ENCODE measurements around the gene ROR2.

ROR2 gene

DNA sequence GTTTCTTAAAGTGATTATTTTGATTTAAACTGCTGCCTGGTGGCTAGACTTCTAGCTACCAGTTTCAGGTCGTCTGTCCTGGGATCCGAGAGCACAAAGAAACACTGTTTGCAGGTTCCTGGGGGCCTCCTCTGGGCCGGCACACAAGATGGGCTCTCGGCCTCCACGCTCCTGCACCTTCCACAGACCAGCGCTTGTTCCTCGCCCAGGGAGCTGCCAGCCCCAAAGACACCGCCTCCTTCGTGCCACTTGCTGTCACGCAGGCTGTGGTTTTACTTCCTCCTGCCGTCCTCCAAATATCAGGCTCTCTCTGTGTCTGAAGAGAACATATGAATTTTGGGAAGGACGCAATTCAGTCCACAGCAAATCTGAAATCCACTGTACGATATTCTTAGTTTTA lies 105.8 kb downstream of the ROR2 start:
- Mint-ChIP-seq H3K36me3 (ENCODE audit: low read depth) (no peaks in the 10 kb centered on the region), H3K27ac (no peak overlapping the region), H3K27me3 (peaks cover 15% of the 10 kb centered on the region), H3K4me1 (peaks cover 6% of the 10 kb centered on the region), H3K4me3 (no peak overlapping the region), H3K9me3 (no peaks in the 10 kb centered on the region)
- DNase-seq (no peak), ATAC-seq (no peak)

DNA sequence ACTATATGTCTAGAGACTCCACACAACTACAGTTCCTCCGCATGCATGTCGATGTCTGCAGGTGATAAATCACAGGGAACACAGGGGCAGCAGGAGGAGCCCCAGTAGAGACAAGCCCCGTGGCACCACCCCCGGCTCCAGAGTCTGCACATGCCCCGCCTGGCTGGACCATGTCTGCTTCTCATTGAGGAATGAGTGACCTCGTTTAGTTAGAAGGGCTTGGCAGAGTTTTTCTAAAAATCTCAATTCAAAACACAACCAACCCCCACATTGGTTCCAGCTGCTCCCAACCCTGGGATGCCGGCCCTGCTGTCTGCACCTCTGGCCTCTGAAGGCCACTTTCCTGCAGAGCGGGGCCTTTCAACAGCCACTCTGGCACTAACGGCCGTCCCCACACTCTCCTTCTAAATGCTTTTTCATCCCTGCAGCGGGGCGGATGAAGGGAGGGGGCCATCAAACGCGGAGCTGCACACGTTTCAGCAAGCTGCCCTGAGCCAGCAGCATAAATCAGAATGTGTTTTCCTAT lies 106.3 kb downstream of the ROR2 start:
- H3K4me3 Mint-ChIP-seq: no peak overlapping the region
- ATAC-seq: no peak
- no peak for DNase-seq
- H3K27ac Mint-ChIP-seq: no peak overlapping the region
- peaks cover 6% of the 10 kb centered on the region for H3K4me1 Mint-ChIP-seq
- H3K36me3 Mint-ChIP-seq (ENCODE audit: low read depth): no peaks in the 10 kb centered on the region
- peaks cover 16% of the 10 kb centered on the region for H3K27me3 Mint-ChIP-seq
- no peaks in the 10 kb centered on the region for H3K9me3 Mint-ChIP-seq

DNA sequence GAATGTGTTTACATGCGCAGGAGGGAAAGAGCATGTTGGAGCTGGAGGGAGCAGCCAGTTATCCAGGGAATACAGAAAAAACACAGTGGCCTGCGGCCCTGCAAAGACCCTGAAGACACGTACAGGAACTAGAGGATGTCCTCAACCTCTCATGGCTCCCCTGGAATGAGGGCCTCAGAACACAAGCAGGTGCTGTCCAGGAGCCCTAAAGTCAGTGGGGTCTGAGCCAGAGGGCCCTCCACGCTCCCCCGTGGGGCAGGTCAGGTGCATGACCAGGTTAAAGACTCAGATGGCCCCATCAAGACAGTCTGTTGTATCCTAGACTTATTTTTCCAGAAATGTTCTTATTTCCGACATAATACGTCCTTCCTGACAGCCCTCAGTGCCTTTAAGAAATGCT lies 106.9 kb downstream of the ROR2 start:
- no peak for ATAC-seq
- no peaks in the 10 kb centered on the region for H3K9me3 Mint-ChIP-seq
- no peak for DNase-seq
- H3K4me1 Mint-ChIP-seq: peaks cover 6% of the 10 kb centered on the region
- no peak overlapping the region for H3K4me3 Mint-ChIP-seq
- H3K27me3 Mint-ChIP-seq: peaks cover 16% of the 10 kb centered on the region
- no peaks in the 10 kb centered on the region for H3K36me3 Mint-ChIP-seq (ENCODE audit: low read depth)
- no peak overlapping the region for H3K27ac Mint-ChIP-seq

DNA sequence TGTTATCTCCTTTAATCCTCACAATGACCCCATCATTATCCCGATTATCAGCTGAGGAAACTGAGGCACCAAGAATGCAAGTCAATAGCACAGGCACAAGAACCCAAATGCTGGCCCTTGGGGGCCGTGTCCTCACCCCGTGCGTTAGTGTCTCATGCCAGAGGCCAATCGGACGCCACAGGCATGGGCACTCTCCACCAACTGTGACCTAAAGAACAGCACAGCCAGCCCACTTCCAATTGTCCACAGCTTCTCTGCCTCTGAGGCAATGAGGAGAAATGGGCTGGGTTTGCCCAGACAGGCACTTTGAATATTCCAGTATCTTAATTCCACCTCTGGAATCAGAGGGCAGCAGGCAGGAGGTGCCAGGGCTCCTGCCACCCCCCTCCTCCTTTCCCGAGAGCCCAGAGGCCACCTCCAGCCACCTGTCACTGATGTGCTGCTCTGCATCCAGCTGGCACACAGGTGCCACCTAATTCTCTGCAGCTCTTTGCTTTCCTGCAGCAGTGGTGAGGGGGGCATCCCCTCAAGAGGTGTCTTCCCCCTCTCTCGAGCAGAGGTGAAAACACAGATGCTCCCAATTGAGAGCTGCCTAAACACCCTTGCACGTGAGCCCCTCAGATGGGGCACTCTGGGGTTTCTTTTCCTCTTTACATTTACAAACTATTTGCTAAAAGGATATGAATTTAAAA lies 107.5 kb downstream of the ROR2 start:
- no peak overlapping the region for H3K4me3 Mint-ChIP-seq
- H3K9me3 Mint-ChIP-seq: no peaks in the 10 kb centered on the region
- H3K36me3 Mint-ChIP-seq (ENCODE audit: low read depth): no peaks in the 10 kb centered on the region
- no peak for DNase-seq
- peaks cover 16% of the 10 kb centered on the region for H3K27me3 Mint-ChIP-seq
- no peak overlapping the region for H3K27ac Mint-ChIP-seq
- no peak for ATAC-seq
- H3K4me1 Mint-ChIP-seq: peaks cover 3% of the 10 kb centered on the region

DNA sequence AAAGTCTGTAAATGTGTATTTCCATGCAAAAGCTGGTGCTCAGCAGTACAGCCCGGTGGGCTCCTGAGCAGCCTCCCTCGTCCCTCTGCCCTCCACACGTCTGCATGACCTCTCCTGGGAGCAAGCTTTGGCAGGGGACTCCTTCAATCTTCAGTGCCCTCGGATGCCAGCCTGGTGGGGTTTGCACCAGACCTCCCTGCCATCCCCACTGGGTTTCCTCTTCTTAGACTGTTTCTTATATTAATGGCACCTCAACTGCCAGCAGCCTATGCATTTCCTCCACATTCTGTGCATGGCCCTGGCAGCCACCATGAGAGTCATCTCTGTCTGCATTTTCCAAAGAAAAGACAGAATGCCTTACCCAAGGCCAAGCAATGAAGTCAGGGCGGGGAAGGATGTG lies 108.4 kb downstream of the ROR2 start:
- H3K4me3 Mint-ChIP-seq: no peak overlapping the region
- no peaks in the 10 kb centered on the region for H3K4me1 Mint-ChIP-seq
- H3K27me3 Mint-ChIP-seq: peaks cover 16% of the 10 kb centered on the region
- H3K36me3 Mint-ChIP-seq (ENCODE audit: low read depth): no peaks in the 10 kb centered on the region
- DNase-seq (no peak), ATAC-seq (no peak)
- no peaks in the 10 kb centered on the region for H3K9me3 Mint-ChIP-seq
- H3K27ac Mint-ChIP-seq: no peak overlapping the region

DNA sequence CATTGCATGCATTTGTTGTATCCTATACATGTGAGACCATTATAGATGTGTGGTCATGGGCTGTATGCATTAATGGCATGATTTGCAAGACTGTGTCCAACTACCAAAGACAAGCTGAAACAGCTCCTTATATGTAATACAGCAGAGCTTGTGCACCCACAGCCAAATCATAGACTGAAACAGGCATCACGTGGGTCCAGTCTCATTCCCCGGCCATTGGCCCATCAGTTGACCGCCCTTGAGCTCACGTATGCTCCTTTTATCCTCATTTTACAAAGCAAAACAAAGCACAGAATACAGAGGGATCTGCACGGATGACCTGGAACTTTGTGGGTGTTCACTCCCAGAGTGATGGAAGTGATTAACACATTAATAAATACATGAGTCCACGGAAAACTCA lies 109.1 kb downstream of the ROR2 start:
- H3K4me1 Mint-ChIP-seq: no peaks in the 10 kb centered on the region
- H3K4me3 Mint-ChIP-seq: no peak overlapping the region
- H3K27me3 Mint-ChIP-seq: peaks cover 16% of the 10 kb centered on the region
- no peak overlapping the region for H3K27ac Mint-ChIP-seq
- H3K9me3 Mint-ChIP-seq: no peaks in the 10 kb centered on the region
- H3K36me3 Mint-ChIP-seq (ENCODE audit: low read depth): no peaks in the 10 kb centered on the region
- ATAC-seq (no peak), DNase-seq (no peak)

DNA sequence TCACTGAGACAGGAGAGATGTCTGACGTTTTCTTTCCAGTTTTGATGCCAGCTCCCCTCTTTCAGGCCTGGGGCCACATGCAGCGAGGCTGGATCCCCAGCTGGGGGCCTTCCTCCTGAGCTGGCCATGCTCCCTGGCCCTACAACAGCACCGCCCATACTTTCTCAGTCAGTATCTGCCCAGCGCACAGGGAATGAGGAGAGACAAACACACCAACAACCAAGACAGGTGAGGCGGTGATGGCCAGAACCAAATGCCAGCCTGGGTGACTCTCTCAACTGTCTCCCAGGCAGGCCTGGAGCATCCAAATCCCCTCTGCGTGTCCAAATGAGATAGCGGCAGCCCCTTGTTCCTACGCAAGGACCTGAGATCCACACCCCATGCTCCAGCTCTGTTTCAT lies 109.6 kb downstream of the ROR2 start:
- DNase-seq (no peak), ATAC-seq (no peak)
- no peaks in the 10 kb centered on the region for H3K4me1 Mint-ChIP-seq
- no peak overlapping the region for H3K27ac Mint-ChIP-seq
- H3K4me3 Mint-ChIP-seq: no peak overlapping the region
- H3K36me3 Mint-ChIP-seq (ENCODE audit: low read depth): no peaks in the 10 kb centered on the region
- H3K9me3 Mint-ChIP-seq: no peaks in the 10 kb centered on the region
- peaks cover 16% of the 10 kb centered on the region for H3K27me3 Mint-ChIP-seq

DNA sequence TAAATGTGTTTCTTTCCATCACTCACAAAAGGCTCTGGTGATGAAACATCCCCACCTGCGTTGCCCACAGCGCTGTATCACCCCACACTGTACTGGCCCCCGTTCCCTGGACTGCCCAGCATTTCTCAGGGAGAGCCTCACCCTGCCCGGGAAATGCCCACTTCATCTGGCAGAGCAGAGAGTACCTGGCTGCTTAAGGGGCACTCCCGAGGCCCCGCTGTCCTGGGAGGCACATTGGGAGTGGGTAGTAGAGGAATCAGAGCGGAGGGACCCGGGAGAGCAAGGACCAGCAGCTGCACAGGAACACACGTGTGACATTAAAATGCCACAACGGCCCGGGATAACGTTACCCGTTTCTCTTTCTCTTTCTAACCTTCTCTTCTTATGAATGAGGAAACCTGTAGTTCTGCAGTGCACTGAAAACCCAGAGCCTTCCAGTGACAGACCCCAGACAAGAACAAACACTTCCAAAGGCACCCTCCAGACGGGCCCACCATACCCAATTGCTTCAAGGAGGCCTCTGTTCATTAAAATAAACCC lies 110.0 kb downstream of the ROR2 start:
- DNase-seq: no peak
- no peak overlapping the region for H3K27ac Mint-ChIP-seq
- no peaks in the 10 kb centered on the region for H3K36me3 Mint-ChIP-seq (ENCODE audit: low read depth)
- no peaks in the 10 kb centered on the region for H3K9me3 Mint-ChIP-seq
- peaks cover 16% of the 10 kb centered on the region for H3K27me3 Mint-ChIP-seq
- no peak overlapping the region for H3K4me3 Mint-ChIP-seq
- ATAC-seq: no peak
- no peaks in the 10 kb centered on the region for H3K4me1 Mint-ChIP-seq

DNA sequence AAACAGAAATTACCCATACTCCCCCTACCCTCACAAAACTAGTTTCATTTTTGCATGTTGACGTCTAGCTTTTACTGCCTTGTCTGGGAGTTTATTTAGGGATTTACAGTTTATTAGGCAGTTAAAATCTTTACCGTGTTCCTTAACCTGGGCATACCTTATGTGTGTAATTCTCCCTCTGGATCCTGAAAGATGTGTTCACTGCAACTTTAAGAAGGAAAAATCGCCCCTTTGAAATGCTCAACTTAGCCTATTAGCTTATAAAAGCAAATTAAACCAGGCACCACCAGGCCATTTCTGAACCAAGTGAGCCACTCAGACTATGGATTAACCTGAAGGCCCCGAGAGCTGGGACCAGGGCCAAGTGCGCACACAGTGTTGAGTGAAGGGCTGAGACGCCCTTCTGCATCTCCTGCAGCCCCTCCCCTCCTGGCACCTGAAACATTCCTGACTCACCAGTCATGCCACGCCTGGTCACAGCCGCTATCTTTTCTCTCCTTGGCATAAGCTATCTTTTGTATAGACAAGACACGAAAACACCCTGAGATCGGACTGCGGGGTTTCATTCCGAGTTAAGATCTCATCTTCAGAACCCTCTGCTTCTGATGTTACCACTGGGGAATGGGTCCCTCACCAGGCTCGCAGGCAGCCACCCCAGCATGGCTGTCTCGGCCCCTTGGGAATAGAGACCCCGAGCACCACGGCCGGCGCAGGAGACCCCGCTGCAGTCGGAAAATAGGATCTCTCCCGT lies 111.9 kb downstream of the ROR2 start:
- Mint-ChIP-seq H3K27ac (no peak overlapping the region), H3K4me3 (no peak overlapping the region), H3K27me3 (peaks cover 16% of the 10 kb centered on the region), H3K4me1 (no peaks in the 10 kb centered on the region), H3K36me3 (ENCODE audit: low read depth) (no peaks in the 10 kb centered on the region), H3K9me3 (no peaks in the 10 kb centered on the region)
- DNase-seq (no peak), ATAC-seq (no peak)

DNA sequence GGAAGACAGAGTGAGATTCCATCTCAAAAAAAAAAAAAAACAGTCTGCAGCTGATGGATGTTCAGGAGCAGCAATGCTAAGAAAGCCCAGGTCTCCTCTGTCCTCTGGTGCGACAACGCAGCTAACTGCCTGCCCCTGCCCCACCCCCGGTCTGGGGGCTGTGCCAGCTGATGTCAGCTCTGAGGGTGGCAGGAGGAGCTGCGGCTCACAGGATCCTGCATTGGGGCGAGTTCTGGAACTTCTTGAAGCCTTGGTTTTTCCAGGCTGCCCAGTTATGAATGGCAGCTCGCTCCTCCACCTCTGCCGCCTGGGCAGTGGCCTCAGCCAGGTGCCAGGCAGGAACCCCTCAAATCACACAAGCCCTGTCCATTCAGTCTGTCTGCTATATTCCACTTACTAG lies 113.5 kb downstream of the ROR2 start:
- H3K36me3 Mint-ChIP-seq (ENCODE audit: low read depth): no peaks in the 10 kb centered on the region
- no peaks in the 10 kb centered on the region for H3K9me3 Mint-ChIP-seq
- DNase-seq (no peak), ATAC-seq (no peak)
- H3K4me1 Mint-ChIP-seq: no peaks in the 10 kb centered on the region
- H3K27ac Mint-ChIP-seq: no peak overlapping the region
- no peak overlapping the region for H3K4me3 Mint-ChIP-seq
- peaks cover 6% of the 10 kb centered on the region for H3K27me3 Mint-ChIP-seq

DNA sequence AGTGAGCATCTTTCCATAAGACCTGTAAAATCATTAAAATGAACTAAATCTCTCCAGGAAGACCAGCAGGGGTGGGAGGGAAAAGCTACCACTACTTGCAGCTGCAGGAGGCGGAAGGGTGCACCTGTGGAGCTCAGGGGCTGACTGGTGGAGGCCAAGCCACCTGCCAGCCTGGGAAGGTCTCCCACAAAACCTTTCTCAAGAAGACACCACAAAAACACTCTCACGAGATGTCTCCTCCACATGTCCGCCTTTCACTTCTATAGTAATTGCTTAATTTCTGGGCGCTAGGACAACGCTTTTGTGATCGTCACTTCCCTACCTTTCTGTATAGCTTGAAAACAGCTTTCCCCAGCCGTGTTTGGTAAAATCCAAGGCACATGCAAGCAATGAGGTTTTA lies 114.4 kb downstream of the ROR2 start:
- peaks cover 6% of the 10 kb centered on the region for H3K27me3 Mint-ChIP-seq
- no peaks in the 10 kb centered on the region for H3K4me1 Mint-ChIP-seq
- DNase-seq: no peak
- H3K27ac Mint-ChIP-seq: no peak overlapping the region
- no peak overlapping the region for H3K4me3 Mint-ChIP-seq
- no peaks in the 10 kb centered on the region for H3K9me3 Mint-ChIP-seq
- no peaks in the 10 kb centered on the region for H3K36me3 Mint-ChIP-seq (ENCODE audit: low read depth)
- ATAC-seq: no peak

DNA sequence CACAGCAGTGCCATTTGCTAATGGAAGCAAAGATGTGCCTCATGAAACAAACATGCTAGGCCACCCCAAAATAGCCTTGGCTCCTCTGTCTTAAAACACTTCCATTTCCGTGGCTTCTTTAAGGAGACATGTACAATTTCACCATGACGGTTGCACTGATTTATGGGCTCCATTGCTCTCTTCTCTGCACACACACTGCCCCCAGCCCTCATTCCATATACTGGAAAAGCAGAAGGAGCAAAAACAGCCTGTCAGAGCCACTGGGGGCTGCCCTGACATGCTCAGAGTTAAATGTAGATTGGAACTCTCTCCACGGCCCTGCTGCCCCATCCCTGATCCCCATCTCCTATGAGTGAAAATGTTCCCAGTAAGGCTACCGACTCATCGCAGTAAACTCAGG lies 114.8 kb downstream of the ROR2 start:
- no peaks in the 10 kb centered on the region for H3K9me3 Mint-ChIP-seq
- no peak for ATAC-seq
- peaks cover 5% of the 10 kb centered on the region for H3K27me3 Mint-ChIP-seq
- H3K36me3 Mint-ChIP-seq (ENCODE audit: low read depth): no peaks in the 10 kb centered on the region
- H3K4me3 Mint-ChIP-seq: no peak overlapping the region
- no peaks in the 10 kb centered on the region for H3K4me1 Mint-ChIP-seq
- no peak overlapping the region for H3K27ac Mint-ChIP-seq
- no peak for DNase-seq

DNA sequence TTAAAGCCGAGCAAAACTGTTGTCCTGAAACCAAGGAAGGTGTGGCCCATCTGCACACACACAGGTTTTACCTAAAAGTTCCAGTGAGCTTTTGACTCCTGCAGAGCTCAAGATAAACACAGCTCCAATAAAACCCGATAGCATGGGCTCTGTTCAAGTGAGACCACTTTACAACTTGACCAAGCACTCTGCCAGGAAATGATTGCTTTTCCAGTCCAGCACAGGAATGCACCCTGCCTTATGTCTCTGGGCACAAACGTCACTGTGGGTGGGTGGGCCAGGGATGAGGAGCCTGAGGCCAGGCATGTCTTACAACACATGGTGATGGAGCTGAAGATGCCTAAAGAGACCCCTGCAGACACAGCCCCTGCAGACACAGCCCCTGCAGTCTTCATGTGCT lies 115.3 kb downstream of the ROR2 start:
- Mint-ChIP-seq H3K27ac (no peak overlapping the region), H3K36me3 (ENCODE audit: low read depth) (no peaks in the 10 kb centered on the region), H3K27me3 (peaks cover 4% of the 10 kb centered on the region), H3K9me3 (no peaks in the 10 kb centered on the region), H3K4me3 (no peak overlapping the region), H3K4me1 (no peaks in the 10 kb centered on the region)
- DNase-seq: no peak
- ATAC-seq: no peak

DNA sequence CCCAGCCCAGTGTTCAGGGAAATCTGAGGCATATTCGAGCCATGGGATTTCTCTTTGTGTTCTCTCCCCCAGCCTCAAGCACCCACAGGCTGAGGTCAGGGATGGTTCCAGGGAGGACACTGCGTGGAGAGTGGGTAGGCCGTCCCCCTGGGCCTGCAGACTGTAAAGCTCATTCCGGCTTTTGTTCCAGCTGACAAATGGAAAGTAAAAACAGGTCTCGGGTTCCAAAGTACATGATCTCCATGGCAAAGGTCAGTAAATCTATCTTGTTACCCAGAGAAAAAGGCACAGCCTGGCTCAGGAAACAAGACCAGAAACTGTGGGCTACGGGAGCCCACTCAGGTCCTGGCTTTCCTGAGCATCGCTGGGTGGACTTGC lies 116.2 kb downstream of the ROR2 start:
- no peak for ATAC-seq
- H3K4me1 Mint-ChIP-seq: no peaks in the 10 kb centered on the region
- no peaks in the 10 kb centered on the region for H3K27me3 Mint-ChIP-seq
- no peaks in the 10 kb centered on the region for H3K9me3 Mint-ChIP-seq
- no peak overlapping the region for H3K4me3 Mint-ChIP-seq
- DNase-seq: no peak
- no peak overlapping the region for H3K27ac Mint-ChIP-seq
- no peaks in the 10 kb centered on the region for H3K36me3 Mint-ChIP-seq (ENCODE audit: low read depth)

DNA sequence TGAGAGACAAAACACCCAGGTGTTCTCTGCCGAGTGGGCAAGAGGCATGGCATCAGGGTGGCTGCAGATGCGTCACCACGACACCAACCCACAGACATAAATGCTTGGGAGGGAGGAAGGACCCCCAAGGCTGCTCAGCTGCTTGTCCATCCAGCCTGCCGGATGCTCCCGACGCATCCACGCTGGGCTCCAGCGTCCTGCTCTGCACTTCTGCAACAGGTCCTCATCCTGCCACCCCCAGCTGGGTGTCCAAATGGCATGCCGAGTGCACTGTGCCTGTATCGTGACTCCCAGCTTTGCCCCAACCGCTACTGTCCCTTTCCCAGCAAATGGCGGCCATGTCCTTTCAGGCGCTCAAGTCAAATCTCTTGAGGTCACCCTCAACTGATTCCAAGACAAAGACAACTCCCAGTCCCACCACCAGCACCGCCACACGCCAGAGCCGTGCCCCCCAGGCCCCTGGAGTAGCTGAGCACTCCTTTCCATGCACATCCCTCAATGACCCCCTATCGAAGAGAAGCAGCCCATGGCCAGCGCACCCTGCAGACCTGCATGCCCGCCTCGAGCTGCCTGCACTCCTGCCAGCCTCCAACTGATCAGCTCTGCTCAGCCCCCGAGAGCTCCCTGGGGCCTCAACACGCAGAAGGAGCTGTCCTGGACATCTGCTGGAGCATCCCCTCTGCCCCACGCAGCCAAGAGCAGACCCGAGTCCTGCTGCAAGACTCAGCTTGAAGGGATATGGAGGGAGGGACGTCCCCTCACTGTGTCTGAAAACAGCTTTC lies 116.7 kb downstream of the ROR2 start:
- Mint-ChIP-seq H3K27ac (no peak overlapping the region), H3K36me3 (ENCODE audit: low read depth) (no peaks in the 10 kb centered on the region), H3K9me3 (no peaks in the 10 kb centered on the region), H3K4me1 (no peaks in the 10 kb centered on the region), H3K4me3 (no peak overlapping the region), H3K27me3 (no peaks in the 10 kb centered on the region)
- no peak for ATAC-seq
- no peak for DNase-seq
